IMR-90 (cell line): ENCODE measurements around the gene UBE2J1. TPM values are rescaled to one million over a fixed set of nuclear protein-coding genes. Genes with fewer than 3 reads are reported as not detected.

Experiments
- ATAC-seq: fragments of 200-7000 bp; cut with Tn5 transposase; 2 replicates; pipeline ENCODE4 v1.9.1; 2020; ENCODE audit warnings: low read depth, mild to moderate bottlenecking, moderate library complexity
- BruUV-seq: library from RNA; stranded (reverse); fragments of 400-500 nt; replicated peaks from 2 replicates; lab custom pipeline; 2021; lab: Mats Ljungman, UMichigan
- CTCF ChIA-PET: fragments of 300-600 bp; formaldehyde crosslinking; extraction: SDS; loops from one replicate; lab custom pipeline; 2021; ENCODE audit warnings: antibody characterized with exemption; lab: Yijun Ruan, JAX
- POLR2A ChIA-PET: fragments of 300-600 bp; sonication (Branson Sonifier 250); formaldehyde crosslinking; loops from one replicate; lab custom pipeline; 2022; ENCODE audit warnings: antibody characterized with exemption; ENCODE audit not compliant: unreplicated experiment; lab: Charles Lee
- DNase-seq: peaks from one replicate; pipeline ENCODE4 v3.0.0; 2013
- H2AFZ ChIP-seq: replicated peaks from 2 replicates; pipeline ENCODE3; 2013; ENCODE audit warnings: low read length, mild to moderate bottlenecking; ENCODE audit not compliant: poor library complexity
- H2AK5ac ChIP-seq: 2 replicates; pipeline ENCODE4 v1.6.1; 2013; ENCODE audit warnings: low read depth, low read length, inconsistent platforms
- H2AK9ac ChIP-seq: replicated peaks from 2 replicates; pipeline ENCODE3; 2013; ENCODE audit warnings: mild to moderate bottlenecking, low read depth, low read length, moderate library complexity; ENCODE audit not compliant: poor library complexity
- H2BK120ac ChIP-seq: 2 replicates; pipeline ENCODE4 v1.6.1; 2013; ENCODE audit warnings: low read depth, low read length, inconsistent platforms
- H2BK15ac ChIP-seq: 3 replicates; pipeline ENCODE4 v1.6.1; 2013; ENCODE audit warnings: low read depth, low read length, inconsistent platforms
- H2BK20ac ChIP-seq: 2 replicates; pipeline ENCODE4 v1.6.1; 2013; ENCODE audit warnings: low read depth, mild to moderate bottlenecking, inconsistent platforms, low read length, moderate library complexity
- H2BK5ac ChIP-seq: 2 replicates; pipeline ENCODE4 v1.6.1; 2013; ENCODE audit warnings: mild to moderate bottlenecking, low read depth, low read length, inconsistent platforms; ENCODE audit not compliant: poor library complexity, severe bottlenecking
- H3K14ac ChIP-seq: replicated peaks from 2 replicates; pipeline ENCODE4 v1.6.1; 2013; ENCODE audit warnings: low read depth, low read length, inconsistent platforms
- H3K18ac ChIP-seq: 2 replicates; pipeline ENCODE4 v1.6.1; 2013; ENCODE audit warnings: low read depth, low read length, control low read depth
- H3K23ac ChIP-seq: 2 replicates; pipeline ENCODE4 v1.6.1; 2013; ENCODE audit warnings: low read depth, low read length, inconsistent platforms
- H3K27ac ChIP-seq: 2 replicates; pipeline ENCODE4 v1.5.1; 2013; ENCODE audit warnings: mild to moderate bottlenecking, control low read depth, low read length; ENCODE audit not compliant: insufficient read depth
- H3K27me3 ChIP-seq: 2 replicates; pipeline ENCODE4 v1.6.1; 2013; ENCODE audit warnings: low read length; ENCODE audit not compliant: control insufficient read depth, insufficient read depth
- H3K36me3 ChIP-seq: 2 replicates; pipeline ENCODE4 v1.6.1; 2013; ENCODE audit warnings: low read length, mixed read lengths; ENCODE audit not compliant: control insufficient read depth, insufficient read depth
- H3K4ac ChIP-seq: 2 replicates; pipeline ENCODE4 v1.6.1; 2013; ENCODE audit warnings: low read depth, low read length, inconsistent platforms
- H3K4me1 ChIP-seq: 2 replicates; pipeline ENCODE4 v1.6.1; 2013; ENCODE audit warnings: low read length, mixed read lengths; ENCODE audit not compliant: control insufficient read depth, insufficient read depth
- H3K4me2 ChIP-seq: 2 replicates; pipeline ENCODE4 v1.6.1; 2013; ENCODE audit warnings: low read depth, mild to moderate bottlenecking, control low read depth, low read length, moderate library complexity
- H3K4me3 ChIP-seq: 2 replicates; pipeline ENCODE4 v1.5.1; 2013; ENCODE audit warnings: low read depth, mild to moderate bottlenecking, control low read depth, low read length, moderate library complexity; ENCODE audit not compliant: insufficient read depth
- H3K56ac ChIP-seq: 2 replicates; pipeline ENCODE4 v1.6.1; 2013; ENCODE audit warnings: low read length, inconsistent platforms; ENCODE audit not compliant: insufficient read depth; ENCODE audit errors: extremely low read depth
- H3K79me1 ChIP-seq, 2 experiments: 2 replicates each; pipeline ENCODE4 v1.6.1; 2013; ENCODE audit warnings: low read length in 2 of 2, inconsistent platforms in 1 of 2, low read depth in 1 of 2
- H3K9ac ChIP-seq: 2 replicates; pipeline ENCODE4 v1.6.1; 2013; ENCODE audit warnings: low read depth, low read length, control low read depth
- H3K9me1 ChIP-seq: 2 replicates; pipeline ENCODE4 v1.6.1; 2013; ENCODE audit warnings: low read length, inconsistent platforms; ENCODE audit not compliant: insufficient read depth
- H3K9me3 ChIP-seq: 2 replicates; pipeline ENCODE4 v1.6.1; 2013; ENCODE audit warnings: low read length; ENCODE audit not compliant: control insufficient read depth, insufficient read depth
- H4K20me1 ChIP-seq: 2 replicates; pipeline ENCODE4 v1.6.1; 2013; ENCODE audit warnings: low read length, inconsistent platforms; ENCODE audit not compliant: insufficient read depth
- H4K5ac ChIP-seq: 2 replicates; pipeline ENCODE4 v1.6.1; 2013; ENCODE audit warnings: mild to moderate bottlenecking, low read depth, low read length, control low read depth
- H4K8ac ChIP-seq, 2 experiments: 2 replicates each; pipeline ENCODE4 v1.6.1; 2013; ENCODE audit warnings: low read depth in 2 of 2, low read length in 2 of 2, control low read depth in 1 of 2, inconsistent platforms in 1 of 2
- H4K91ac ChIP-seq: 2 replicates; pipeline ENCODE4 v1.6.1; 2013; ENCODE audit warnings: low read depth, low read length, inconsistent platforms; ENCODE audit not compliant: insufficient read depth
- BHLHE40 ChIP-seq: fragments of 150-350 bp; IDR thresholded peaks from 2 replicates; pipeline ENCODE4 v1.6.1; 2016; ENCODE audit warnings: mild to moderate bottlenecking, low read depth, low read length
- CEBPB ChIP-seq: IDR thresholded peaks from 2 replicates; pipeline ENCODE4 v1.6.1; 2012; ENCODE audit warnings: low read depth, low read length, improper control_type of control experiment
- CTCF ChIP-seq: conservative IDR thresholded peaks from 2 replicates; pipeline ENCODE4 v1.5.1; 2012; ENCODE audit warnings: mild to moderate bottlenecking, low read depth, low read length, improper control_type of control experiment
- FOS ChIP-seq: fragments of 150-350 bp; IDR thresholded peaks from 2 replicates; pipeline ENCODE4 v1.6.1; 2016; ENCODE audit warnings: low read depth, low read length
- MAZ ChIP-seq: IDR thresholded peaks from 2 replicates; pipeline ENCODE4 v1.6.1; 2012; ENCODE audit warnings: low read depth, mild to moderate bottlenecking, low read length, improper control_type of control experiment, moderate library complexity, borderline replicate concordance
- RAD21 ChIP-seq: IDR thresholded peaks from 2 replicates; pipeline ENCODE4 v1.6.1; 2012; ENCODE audit warnings: low read length, improper control_type of control experiment
- RCOR1 ChIP-seq: IDR thresholded peaks from 2 replicates; pipeline ENCODE4 v1.6.1; 2012; ENCODE audit warnings: mild to moderate bottlenecking, low read length, improper control_type of control experiment; ENCODE audit not compliant: insufficient replicate concordance
- SMC3 ChIP-seq: fragments of 150-350 bp; IDR thresholded peaks from 2 replicates; pipeline ENCODE4 v1.6.1; 2016; ENCODE audit warnings: low read depth, mild to moderate bottlenecking, antibody characterized with exemption, low read length, moderate library complexity
- dilution Hi-C: fragments of 300-500 bp; cut with HindIII; formaldehyde crosslinking; loops from one replicate; pipeline ENCODE4 v1.14.3; 2018; ENCODE audit warnings: low sequenced_read_pairs; ENCODE audit not compliant: unreplicated experiment
- in situ Hi-C: fragments of 300-500 bp; cut with MboI; formaldehyde crosslinking; loops from 3 replicates; pipeline ENCODE4 v1.14.3; 2019; ENCODE audit warnings: low sequenced_read_pairs, inconsistent platforms, mixed read lengths
- intact Hi-C: fragments of 100-400 bp; cut with micrococcal nuclease; formaldehyde crosslinking; loops from 2 replicates; pipeline ENCODE4 v1.10.0; 2022
- polyA plus RNA-seq, 3 experiments: library from polyadenylated mRNA; depleted of rRNA; stranded (reverse); fragments of >200 nt; gene quantifications; 2 replicates each; pipeline ENCODE4 v1.2.3, GENCODE V29; 2012; ENCODE audit warnings: low replicate concordance in 1 of 3
- total RNA-seq: library from RNA; depleted of rRNA; stranded (reverse); fragments of >200 nt; gene quantifications from 2 replicates; pipeline ENCODE4 v1.2.3, GENCODE V29; 2012

Gene UBE2J1
- total and polyA plus RNA-seq, 2 of the 4 experiments (the other 2 are of a cell fraction): 20.9 to 35.3 TPM

- H3K4me1 ChIP-seq: no peaks in the 10 kb centered on the region
- no peak overlapping the region for H4K8ac ChIP-seq
- no peak overlapping the region for H2AK5ac ChIP-seq
- ChIA-PET POLR2A (no interaction called here), CTCF (interaction anchor here (1.4 kb wide), 1 partner anchor 12 kb away, joined by 3 read pairs; no protein-coding TSS in a partner anchor)
- no peak overlapping the region for H3K9ac ChIP-seq
- H2BK15ac ChIP-seq: no peak overlapping the region
- H3K9me3 ChIP-seq: no peaks in the 10 kb centered on the region
- H3K27ac ChIP-seq: no peak overlapping the region
- H3K36me3 ChIP-seq: no peaks in the 10 kb centered on the region
- H3K27me3 ChIP-seq: 0 out of 2 replicates have a peak, but pooled peaks cover 3% of the 10 kb centered on the region
- H2BK5ac ChIP-seq: no peak overlapping the region
- H3K23ac ChIP-seq: no peak overlapping the region
- no peak overlapping the region for H2AFZ ChIP-seq
- no peak overlapping the region for H4K91ac ChIP-seq
- no TSS peak for BruUV-seq
- H2AK9ac ChIP-seq: no peak overlapping the region
- H3K9me1 ChIP-seq: no peaks in the 10 kb centered on the region
- no peak overlapping the region for H3K18ac ChIP-seq
- DNase-seq (no peak), ATAC-seq (no peak)
- dilution Hi-C loops: no loop called here
- no peak overlapping the region for H3K4ac ChIP-seq
- intact Hi-C loops: no loop called here
- H3K56ac ChIP-seq: no peak overlapping the region
- no peak overlapping the region for H3K4me2 ChIP-seq
- H3K4me3 ChIP-seq: no peak overlapping the region
- H4K20me1 ChIP-seq: no peaks in the 10 kb centered on the region
- no peak overlapping the region for H3K14ac ChIP-seq
- no peak overlapping the region for H4K5ac ChIP-seq
- no peak overlapping the region for H2BK120ac ChIP-seq
- H3K79me1 ChIP-seq: no peaks in the 10 kb centered on the region
- TF ChIP-seq RCOR1 (no peak), BHLHE40 (no peak), CTCF (no peak), SMC3 (no peak), FOS (no peak), MAZ (no peak), CEBPB (no peak), RAD21 (no peak)
- in situ Hi-C loops: loop anchor here (25.0 kb wide), 2 partner anchors 227 to 377 kb away; partner anchors contain the start of gene PM20D2
- H2BK20ac ChIP-seq: no peak overlapping the region
Observed at GRCh38 chr6:89364586-89364985, 12.1 kb upstream of the UBE2J1 start.
